HuH-7 (cell line): Measurements from ENCODE around the gene C2orf76.

Experiments used
- DNase-seq: peaks from one replicate; pipeline ENCODE4 v3.0.0; 2011; ENCODE audit warnings: low spot score

C2orf76 gene

DNA sequence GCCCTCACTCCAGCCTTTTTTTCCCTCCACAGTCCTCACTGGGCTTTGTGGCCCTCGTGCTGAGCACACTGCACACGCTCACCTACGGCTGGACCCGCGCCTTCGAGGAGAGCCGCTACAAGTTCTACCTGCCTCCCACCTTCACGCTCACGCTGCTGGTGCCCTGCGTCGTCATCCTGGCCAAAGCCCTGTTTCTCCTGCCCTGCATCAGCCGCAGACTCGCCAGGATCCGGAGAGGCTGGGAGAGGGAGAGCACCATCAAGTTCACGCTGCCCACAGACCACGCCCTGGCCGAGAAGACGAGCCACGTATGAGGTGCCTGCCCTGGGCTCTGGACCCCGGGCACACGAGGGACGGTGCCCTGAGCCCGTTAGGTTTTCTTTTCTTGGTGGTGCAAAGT is 103.6 kb downstream of the C2orf76 start:
- no peak for DNase-seq

DNA sequence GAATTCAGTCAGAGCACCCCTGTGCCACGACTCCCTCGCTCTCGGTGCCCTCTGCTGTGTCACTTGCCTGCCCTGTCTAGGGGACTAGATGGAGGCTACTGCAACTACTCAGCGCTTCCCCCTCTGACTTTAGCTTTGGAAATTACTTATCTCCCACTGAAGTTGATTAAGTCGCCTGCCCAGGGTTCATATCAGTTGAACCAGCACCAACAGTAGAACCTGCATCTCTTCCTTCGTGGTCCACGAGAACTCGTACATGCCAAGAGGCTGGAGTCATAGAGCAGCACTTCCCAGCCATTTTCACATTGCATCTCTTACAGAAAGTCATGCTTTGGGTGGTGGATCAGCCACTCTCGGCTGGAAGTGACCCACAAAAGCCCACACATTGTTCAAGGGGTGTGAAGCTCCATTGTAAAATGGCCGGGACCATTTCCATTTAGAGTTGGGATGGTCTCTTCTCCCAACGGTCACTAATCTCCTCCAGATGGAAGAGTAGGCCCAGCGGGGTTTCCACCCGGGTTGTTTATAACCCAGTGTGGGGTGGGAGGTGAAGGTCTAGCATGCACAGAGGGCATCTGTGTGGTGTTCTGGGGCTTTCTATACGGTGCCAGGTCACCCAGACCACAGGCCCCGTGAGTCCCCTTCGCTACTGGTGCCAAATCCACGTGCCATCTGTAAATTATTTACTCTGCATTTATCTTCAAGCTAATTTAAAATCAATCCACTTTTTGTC is 105.0 kb downstream of the C2orf76 start:
- DNase-seq: no peak

DNA sequence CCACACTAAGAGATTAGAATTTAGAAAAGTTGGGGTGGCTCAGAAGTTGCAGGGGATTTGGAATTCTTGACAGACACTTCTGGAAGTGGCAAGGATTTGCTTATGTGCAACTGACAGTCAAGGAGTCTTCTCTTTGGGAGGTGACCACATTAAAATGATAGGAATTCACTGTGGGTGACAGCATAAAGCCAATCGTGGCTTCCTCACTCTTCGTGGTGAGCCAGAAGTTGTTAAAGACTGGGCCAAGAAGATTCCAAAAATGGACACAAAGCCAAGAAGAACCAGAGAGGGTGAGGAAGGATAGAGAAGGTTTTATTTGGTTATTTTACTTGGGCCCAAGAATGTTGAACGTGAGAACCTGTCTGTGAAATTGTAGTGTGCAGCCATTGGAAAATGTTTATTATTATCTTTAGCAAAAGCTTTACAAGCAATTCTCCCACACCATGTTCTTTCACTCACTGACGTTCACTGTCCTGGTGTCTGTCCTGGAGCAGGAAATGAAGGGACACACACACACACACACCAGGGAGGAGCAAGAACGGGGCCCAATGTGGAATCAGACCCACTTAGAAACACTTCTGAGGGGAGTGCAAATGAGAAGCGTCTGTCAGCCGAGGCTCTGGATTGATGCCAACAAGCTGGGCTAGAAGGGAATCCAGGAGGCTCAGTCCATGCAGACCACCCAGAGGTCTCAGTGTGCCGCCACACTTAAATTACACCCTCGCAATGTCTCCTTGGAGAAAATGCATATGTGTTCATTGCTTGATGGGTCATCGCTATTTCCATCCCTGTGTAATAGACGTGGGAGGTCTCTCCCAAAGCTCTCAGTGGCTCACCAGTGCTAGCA is 105.8 kb downstream of the C2orf76 start:
- no peak for DNase-seq

DNA sequence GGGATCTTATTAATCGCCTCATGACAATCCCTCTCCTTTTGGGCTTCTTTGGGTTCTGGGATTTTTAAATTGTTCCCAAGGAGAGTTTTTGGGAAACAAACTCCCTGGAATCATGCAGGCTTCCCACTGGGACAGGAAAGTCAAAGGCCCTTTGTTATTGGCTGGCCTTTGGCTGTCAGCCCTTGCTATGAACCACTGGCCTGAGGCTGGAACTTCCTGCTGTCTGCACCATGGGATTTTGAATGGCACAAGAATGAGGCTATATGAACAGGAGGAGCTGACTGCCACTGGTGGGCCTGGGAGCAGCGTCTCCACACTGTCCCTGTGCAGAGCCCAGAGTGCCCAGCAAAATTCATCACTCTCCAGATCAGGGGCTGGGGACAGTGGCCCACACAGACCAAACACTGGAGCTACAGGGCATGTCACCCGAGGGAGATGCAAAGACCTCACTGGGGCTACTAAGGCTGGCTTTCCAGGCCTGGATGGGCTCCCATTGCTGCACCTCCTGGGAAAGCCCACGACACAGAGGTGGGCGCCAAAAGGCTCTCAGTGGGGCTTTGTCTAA is 107.3 kb downstream of the C2orf76 start:
- DNase-seq: no peak

DNA sequence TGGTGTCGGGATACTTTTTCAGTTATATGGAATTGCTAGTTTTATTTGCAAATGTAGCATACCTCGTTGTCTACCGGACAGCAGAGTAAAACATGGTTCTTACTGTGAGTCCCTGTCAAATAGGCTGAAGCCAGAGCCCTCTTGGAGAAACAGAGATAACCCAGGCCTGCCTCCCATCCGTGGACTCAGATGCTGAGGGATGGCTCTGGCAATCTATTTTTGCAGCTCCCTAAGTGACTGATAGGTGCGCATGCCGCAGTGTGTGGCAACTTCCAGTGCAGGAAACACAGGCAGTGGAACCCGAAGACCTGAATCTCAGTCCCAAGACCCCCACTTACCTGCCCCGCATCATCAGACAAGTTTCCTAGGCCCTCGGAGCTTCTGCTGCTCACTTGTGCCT is 109.4 kb downstream of the C2orf76 start:
- no peak for DNase-seq

DNA sequence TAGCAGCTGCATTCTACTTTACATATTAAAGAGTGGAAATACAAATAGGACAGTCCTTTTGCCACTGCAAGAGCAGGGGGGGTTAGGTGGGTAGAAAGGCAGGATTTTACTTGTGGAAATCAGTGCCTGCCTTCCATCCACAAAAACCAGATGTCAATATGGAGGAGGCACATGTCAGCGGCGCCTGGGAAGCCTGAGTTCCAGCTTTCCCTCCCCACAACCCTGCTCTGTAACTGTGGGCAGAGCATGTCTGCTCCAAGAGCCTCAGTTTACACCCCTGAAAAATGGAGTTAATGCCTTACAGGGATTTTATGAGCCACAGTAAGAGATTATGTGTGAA is 110.1 kb downstream of the C2orf76 start:
- DNase-seq: no peak

DNA sequence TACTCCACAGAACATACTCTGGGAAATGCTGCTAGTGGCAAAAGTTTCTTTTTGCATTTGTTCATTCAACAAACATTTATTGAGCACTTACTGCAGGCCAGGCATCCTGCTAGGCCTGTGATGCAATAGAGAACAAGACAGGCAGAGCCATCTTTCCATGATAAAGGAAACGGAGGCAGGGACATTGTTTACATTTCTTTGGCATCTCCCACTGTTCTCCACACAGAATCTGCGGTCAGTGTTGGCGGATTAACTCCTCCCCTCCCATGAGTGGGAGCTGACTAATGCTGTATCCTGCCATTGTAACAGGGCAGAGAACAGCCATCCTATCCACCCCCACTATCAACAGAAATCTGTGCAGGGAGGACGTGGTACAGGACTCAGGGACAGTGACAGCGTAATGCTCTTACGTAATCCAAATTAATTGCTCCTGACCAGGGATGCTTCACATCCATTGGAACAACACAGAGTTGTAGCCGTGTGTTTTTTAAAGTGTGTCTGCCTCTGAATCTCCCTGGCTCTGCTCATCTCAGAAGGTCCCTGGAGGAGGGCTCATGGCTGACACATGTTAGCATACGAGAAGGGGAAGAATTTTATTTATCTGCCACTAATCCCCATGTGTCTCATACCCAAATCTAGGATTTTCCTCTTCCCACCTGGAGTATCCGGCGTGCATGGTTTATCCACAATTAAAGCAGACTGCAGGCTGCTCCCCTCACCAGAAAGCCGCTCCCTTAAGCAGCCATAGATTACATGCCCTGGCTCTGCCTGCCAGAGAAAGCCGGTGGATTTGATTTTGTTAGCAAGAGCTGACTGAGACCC is 110.7 kb downstream of the C2orf76 start:
- DNase-seq: no peak

DNA sequence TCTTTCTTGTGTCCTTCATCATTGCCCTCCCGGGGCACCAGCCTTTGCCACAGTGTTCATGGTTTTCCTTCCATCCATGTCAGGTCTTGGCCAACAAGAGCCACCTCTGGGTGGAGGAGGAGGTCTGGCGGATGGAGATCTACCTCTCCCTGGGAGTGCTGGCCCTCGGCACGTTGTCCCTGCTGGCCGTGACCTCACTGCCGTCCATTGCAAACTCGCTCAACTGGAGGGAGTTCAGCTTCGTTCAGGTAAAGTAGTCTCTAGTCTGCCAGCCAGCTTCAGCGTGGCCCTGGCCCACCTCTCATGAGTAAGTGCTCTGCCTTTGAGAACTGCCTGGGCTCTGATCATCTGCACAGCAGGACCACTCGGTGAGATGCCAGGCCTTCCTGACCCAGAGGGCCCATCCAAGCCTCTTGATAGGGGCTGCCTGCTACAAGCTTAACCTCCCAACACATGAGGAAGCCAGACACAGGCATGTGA is 112.0 kb downstream of the C2orf76 start:
- no peak for DNase-seq

DNA sequence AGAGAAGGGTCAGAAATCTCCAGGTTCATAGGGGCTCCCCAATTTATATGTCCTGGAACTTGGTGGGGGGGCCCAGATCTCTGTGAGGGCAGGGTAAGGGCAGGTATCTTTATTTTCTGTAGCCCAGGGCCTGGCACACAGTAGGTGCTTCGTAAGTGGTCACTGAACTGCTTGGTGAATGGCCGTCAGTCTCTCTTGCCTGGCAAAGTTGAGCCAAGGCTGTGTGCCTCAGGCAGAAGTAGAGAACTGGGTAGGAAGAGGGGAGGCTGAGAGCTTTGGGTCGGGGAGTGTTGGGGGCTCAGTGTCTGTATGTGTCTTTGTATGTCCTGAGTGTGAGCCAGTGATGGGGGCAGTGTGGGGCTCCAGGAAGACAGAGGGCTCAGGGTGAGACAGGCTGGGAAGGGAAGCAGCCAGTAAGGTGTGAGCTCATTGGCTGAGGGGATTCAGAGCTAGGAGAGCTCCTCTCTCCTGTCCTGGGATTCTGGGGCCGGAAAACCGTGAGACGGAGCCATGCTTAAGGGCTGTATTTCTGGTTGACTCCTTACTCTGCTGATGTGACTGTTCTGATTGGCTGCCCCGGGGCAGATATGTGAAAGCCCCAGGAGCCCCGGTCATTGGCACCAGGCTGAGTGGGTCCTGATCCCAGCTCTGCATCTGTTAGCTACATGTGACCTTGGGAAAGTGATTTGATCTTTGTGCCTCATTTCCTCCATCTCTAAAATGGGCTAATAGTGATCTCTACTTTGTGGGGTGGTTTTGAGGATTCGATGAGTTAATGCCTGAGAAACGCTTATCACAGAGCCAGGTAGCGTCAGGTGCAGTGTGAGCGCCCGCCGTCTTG is 112.7 kb downstream of the C2orf76 start:
- DNase-seq: no peak

DNA sequence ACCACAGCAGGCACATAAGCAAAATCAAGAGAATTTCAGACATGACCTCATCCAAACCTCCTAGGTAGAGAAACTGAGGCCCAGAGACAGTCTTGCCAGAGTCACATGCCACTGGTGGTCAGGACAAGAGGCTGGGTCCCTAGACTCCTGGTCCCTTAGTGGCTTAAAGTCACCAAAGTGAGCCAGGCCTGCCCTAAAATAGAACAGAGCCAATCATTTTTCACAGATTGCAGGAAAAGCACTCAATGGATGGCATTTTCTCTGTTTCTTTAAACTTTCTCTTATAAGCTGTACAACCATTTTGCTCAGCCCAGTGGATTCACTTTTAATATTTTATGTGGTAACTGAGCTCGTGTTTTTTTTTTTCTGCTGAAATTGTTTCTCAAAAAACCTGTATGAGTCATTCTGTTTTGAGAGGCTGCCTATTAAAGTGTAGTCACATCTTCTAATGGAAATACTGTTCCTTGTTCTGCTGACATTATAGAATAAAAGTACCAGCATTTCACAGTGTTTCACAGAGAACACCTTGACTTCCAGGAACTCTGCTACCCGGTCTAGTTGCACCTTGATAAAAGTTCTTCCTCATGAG is 113.4 kb downstream of the C2orf76 start:
- DNase-seq: no peak
